ENCODE results near the gene TMEM218.

The TMEM218 gene

GRCh38 chr11:125072961-125073590 lies 38.4 kb downstream of the TMEM218 start:
- Histone ChIP-seq H3K4me1 (ENCODE audit: insufficient read depth, poor library complexity, severe bottlenecking) (peaks cover 36% of the 10 kb centered on the region), H3K9me3 (ENCODE audit: severe bottlenecking) (no peaks in the 10 kb centered on the region), H3K36me3 (ENCODE audit: low read depth) (no peaks in the 10 kb centered on the region), H3K27ac (ENCODE audit: poor library complexity, severe bottlenecking) (no peak overlapping the region), H3K4me3 (ENCODE audit: severe bottlenecking) (no peak overlapping the region), H3K27me3 (ENCODE audit: insufficient read depth, poor library complexity, severe bottlenecking) (no peaks in the 10 kb centered on the region)
- DNase-seq (ENCODE audit: low spot score) (no peak), ATAC-seq (ENCODE audit: low read depth) (no peak)
- no peak for TF ChIP-seq CTCF (IDR thresholded peaks at IDR 0.05; ENCODE audit: poor library complexity, severe bottlenecking)

- no peak overlapping the region for H3K27ac ChIP-seq (ENCODE audit: poor library complexity, severe bottlenecking)
- DNase-seq (ENCODE audit: low spot score), result no peak
- no peaks in the 10 kb centered on the region for H3K9me3 ChIP-seq (ENCODE audit: severe bottlenecking)
- TF ChIP-seq CTCF (IDR thresholded peaks at IDR 0.05; ENCODE audit: poor library complexity, severe bottlenecking), result no peak
- ATAC-seq (ENCODE audit: low read depth), result no peak
- no peak overlapping the region for H3K4me3 ChIP-seq (ENCODE audit: severe bottlenecking)
- peaks cover 36% of the 10 kb centered on the region for H3K4me1 ChIP-seq (ENCODE audit: insufficient read depth, poor library complexity, severe bottlenecking)
- H3K27me3 ChIP-seq (ENCODE audit: insufficient read depth, poor library complexity, severe bottlenecking), result no peaks in the 10 kb centered on the region
- no peaks in the 10 kb centered on the region for H3K36me3 ChIP-seq (ENCODE audit: low read depth)
Observed at GRCh38 chr11:125072218-125072960, 39.0 kb downstream of the TMEM218 start.

- ATAC-seq (ENCODE audit: low read depth) (no peak), DNase-seq (ENCODE audit: low spot score) (no peak)
- Histone ChIP-seq H3K27me3 (ENCODE audit: insufficient read depth, poor library complexity, severe bottlenecking) (no peaks in the 10 kb centered on the region), H3K9me3 (ENCODE audit: severe bottlenecking) (no peaks in the 10 kb centered on the region), H3K27ac (ENCODE audit: poor library complexity, severe bottlenecking) (peak overlapping the region; percentile 84), H3K4me1 (ENCODE audit: insufficient read depth, poor library complexity, severe bottlenecking) (peaks cover 36% of the 10 kb centered on the region), H3K36me3 (ENCODE audit: low read depth) (no peaks in the 10 kb centered on the region), H3K4me3 (ENCODE audit: severe bottlenecking) (no peak overlapping the region)
- TF ChIP-seq CTCF (IDR thresholded peaks at IDR 0.05; ENCODE audit: poor library complexity, severe bottlenecking), result no peak
Observed at GRCh38 chr11:125071846-125072217, 39.6 kb downstream of the TMEM218 start.

GRCh38 chr11:125071435-125071834 lies 40.0 kb downstream of the TMEM218 start:
- Histone ChIP-seq H3K36me3 (ENCODE audit: low read depth) (no peaks in the 10 kb centered on the region), H3K27ac (ENCODE audit: poor library complexity, severe bottlenecking) (peak overlapping the region; percentile 84), H3K9me3 (ENCODE audit: severe bottlenecking) (no peaks in the 10 kb centered on the region), H3K27me3 (ENCODE audit: insufficient read depth, poor library complexity, severe bottlenecking) (no peaks in the 10 kb centered on the region), H3K4me3 (ENCODE audit: severe bottlenecking) (no peak overlapping the region), H3K4me1 (ENCODE audit: insufficient read depth, poor library complexity, severe bottlenecking) (peaks cover 36% of the 10 kb centered on the region)
- ATAC-seq (ENCODE audit: low read depth) (no peak), DNase-seq (ENCODE audit: low spot score) (no peak)
- no peak for TF ChIP-seq CTCF (IDR thresholded peaks at IDR 0.05; ENCODE audit: poor library complexity, severe bottlenecking)

Measured in RWPE2 (cell line).